Esophagus muscularis mucosa (tissue), 4 donors: ENCODE results near the gene GLS. TPM values are rescaled to one million over a fixed set of nuclear protein-coding genes. Genes with fewer than 3 reads are reported as not detected.
A peak's percentile ranks its signal among the peaks of the same experiment; 100 is the strongest.

Experiments
- DNase-seq: peaks from one replicate; pipeline ENCODE4 v3.0.0-alpha.2; 2017; ENCODE audit errors: extremely low spot score
- H3K27ac ChIP-seq, 4 donors: fragments of 200-600 bp; sonication (generic); replicated peaks in 1 of 4; 1 replicate in 3 of 4; 2 replicates in 1 of 4; pipeline ENCODE4 v1.5.1; 2016 to 2019; ENCODE audit warnings: mild to moderate bottlenecking in 1 of 4
- H3K27me3 ChIP-seq, 4 donors: fragments of 200-600 bp; sonication (generic); one replicate each; pipeline versions ENCODE4 v1.5.1 to v1.6.0; 2016 to 2019
- H3K36me3 ChIP-seq, 4 donors: fragments of 200-600 bp; sonication (generic); one replicate each; pipeline ENCODE4 v1.5.1; 2016 to 2019
- H3K4me1 ChIP-seq, 4 donors: fragments of 200-600 bp; sonication (generic); one replicate each; pipeline ENCODE4 v1.5.1; 2016 to 2019
- H3K4me3 ChIP-seq, 4 donors: fragments of 200-600 bp; sonication (generic); 1 replicate in 2 of 4; 2 replicates in 2 of 4; pipeline ENCODE4 v1.5.1; 2016 to 2019; ENCODE audit warnings: mild to moderate bottlenecking in 4 of 4, moderate library complexity in 1 of 4
- H3K9me3 ChIP-seq, 4 donors: fragments of 200-600 bp; sonication (generic); 1 replicate in 3 of 4; 2 replicates in 1 of 4; pipeline ENCODE4 v1.5.1; 2016 to 2019
- EP300 ChIP-seq: sonication (generic); formaldehyde crosslinking; IDR thresholded peaks from one replicate; pipeline ENCODE4 v1.6.1; 2017; ENCODE audit warnings: antibody characterized with exemption
- POLR2A ChIP-seq: fragments of 450-650 bp; IDR thresholded peaks from one replicate; pipeline ENCODE4 v1.6.1; 2017; ENCODE audit warnings: antibody characterized with exemption, moderate library complexity, mild to moderate bottlenecking, low read depth
- POLR2AphosphoS5 ChIP-seq, 2 donors: sonication (generic); formaldehyde crosslinking; IDR thresholded peaks; one replicate each; pipeline ENCODE4 v1.6.1; 2017; ENCODE audit warnings: antibody characterized with exemption in 2 of 2
- WGBS: methylation state at CpG from one replicate; pipeline ENCODE4 v1.1.5; 2018; 5-methylcytosine and 5-hydroxymethylcytosine counted together
- intact Hi-C: fragments of 100-400 bp; cut with DNase I; formaldehyde crosslinking; loops from one replicate; pipeline ENCODE4 v1.15.1; 2023
- total RNA-seq, 4 donors: library from RNA; depleted of rRNA; stranded (reverse); fragments of >200 nt; gene quantifications; one replicate each; pipeline versions ENCODE4 v1.1.0 to v1.2.1, GENCODE V29; 2016
- TF ChIP-seq, protein P1 (sequence below), 3 experiments: fragments of 200-600 bp in 2 of 3; fragments of 450-650 bp in 1 of 3; sonication (generic) in 2 of 3; IDR thresholded peaks; one replicate each; pipeline ENCODE4 v1.5.1; 2017 to 2019; ENCODE audit warnings: antibody characterized with exemption in 3 of 3, mild to moderate bottlenecking in 2 of 3, moderate library complexity in 1 of 3

The GLS gene
- total RNA-seq, 4 donors from 2014 or later = 93.6 to 125 (median 94.0) TPM

DNA sequence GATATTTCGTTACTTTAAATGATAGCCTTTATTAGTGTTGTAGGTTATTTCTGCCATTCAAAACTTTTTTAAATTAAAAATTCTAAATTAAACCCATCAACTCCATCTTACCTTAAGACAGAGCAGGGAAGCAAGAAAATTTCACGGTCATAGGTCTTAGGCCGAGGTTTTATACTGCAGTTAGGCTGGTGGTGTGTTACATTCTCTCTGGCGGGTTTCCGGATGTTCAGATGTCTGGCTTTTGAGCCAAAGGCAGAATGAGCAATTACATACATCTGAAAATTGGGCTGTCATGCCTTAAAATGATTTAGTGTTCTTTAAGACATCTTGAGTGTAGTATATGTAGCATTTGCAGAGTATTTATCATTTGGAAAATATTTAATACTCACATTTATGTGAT is 27.9 kb downstream of the GLS start:
- Histone ChIP-seq H3K9me3 (no peaks in the 10 kb centered on the region), H3K36me3 (peaks cover 0 to 27% (median 17%) of the 10 kb centered on the region in 4 donors), H3K4me3 (no peak overlapping the region), H3K27me3 (no peaks in the 10 kb centered on the region), H3K27ac (no peak overlapping the region), H3K4me1 (peaks cover 0 to 29% (median 29%) of the 10 kb centered on the region in 4 donors)
- intact Hi-C loops = no loop called here
- no peak for DNase-seq
- TF ChIP-seq EP300 = no peak
- no peak for TF ChIP-seq POLR2AphosphoS5 (IDR thresholded peaks at IDR 0.05)
- TF ChIP-seq, protein P1, sequence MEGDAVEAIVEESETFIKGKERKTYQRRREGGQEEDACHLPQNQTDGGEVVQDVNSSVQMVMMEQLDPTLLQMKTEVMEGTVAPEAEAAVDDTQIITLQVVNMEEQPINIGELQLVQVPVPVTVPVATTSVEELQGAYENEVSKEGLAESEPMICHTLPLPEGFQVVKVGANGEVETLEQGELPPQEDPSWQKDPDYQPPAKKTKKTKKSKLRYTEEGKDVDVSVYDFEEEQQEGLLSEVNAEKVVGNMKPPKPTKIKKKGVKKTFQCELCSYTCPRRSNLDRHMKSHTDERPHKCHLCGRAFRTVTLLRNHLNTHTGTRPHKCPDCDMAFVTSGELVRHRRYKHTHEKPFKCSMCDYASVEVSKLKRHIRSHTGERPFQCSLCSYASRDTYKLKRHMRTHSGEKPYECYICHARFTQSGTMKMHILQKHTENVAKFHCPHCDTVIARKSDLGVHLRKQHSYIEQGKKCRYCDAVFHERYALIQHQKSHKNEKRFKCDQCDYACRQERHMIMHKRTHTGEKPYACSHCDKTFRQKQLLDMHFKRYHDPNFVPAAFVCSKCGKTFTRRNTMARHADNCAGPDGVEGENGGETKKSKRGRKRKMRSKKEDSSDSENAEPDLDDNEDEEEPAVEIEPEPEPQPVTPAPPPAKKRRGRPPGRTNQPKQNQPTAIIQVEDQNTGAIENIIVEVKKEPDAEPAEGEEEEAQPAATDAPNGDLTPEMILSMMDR (IDR thresholded peaks at IDR 0.05) = no peak
- no peak for TF ChIP-seq POLR2A
- WGBS = 97% methylated on average over 5 of the region's 5 CpGs

DNA sequence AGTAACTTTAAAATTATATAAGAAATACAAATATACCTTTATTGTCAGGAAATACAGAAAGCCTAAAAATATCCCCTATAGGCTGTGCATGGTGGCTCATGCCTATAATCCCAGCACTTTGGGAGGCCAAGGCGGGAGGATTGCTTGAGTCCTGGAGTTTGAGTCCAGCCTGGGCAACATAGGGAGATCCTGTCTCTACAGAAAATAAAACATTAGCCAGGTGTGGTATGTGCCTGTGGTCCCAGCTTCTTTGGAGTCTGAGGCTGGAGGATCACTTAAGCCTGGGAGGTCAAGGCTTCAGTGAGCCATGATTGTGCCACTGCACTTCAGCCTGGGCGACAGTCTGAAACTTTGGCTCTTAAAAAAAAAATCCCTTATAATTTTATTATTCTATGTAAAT is 29.1 kb downstream of the GLS start:
- intact Hi-C loops = no loop called here
- Histone ChIP-seq H3K9me3 (no peaks in the 10 kb centered on the region), H3K4me3 (no peak overlapping the region), H3K4me1 (peaks cover 0 to 21% (median 18%) of the 10 kb centered on the region in 4 donors), H3K27ac (peak overlapping the region; percentile 15 to 46 (median 34)), H3K36me3 (peaks cover 0 to 29% (median 14%) of the 10 kb centered on the region in 4 donors), H3K27me3 (no peaks in the 10 kb centered on the region)
- DNase-seq = no peak
- TF ChIP-seq, protein P1 (IDR thresholded peaks at IDR 0.05) = no peak
- TF ChIP-seq EP300 = no peak
- TF ChIP-seq POLR2A = no peak
- TF ChIP-seq POLR2AphosphoS5 (IDR thresholded peaks at IDR 0.05) = no peak
- 100% methylated on average over 2 of the region's 2 CpGs for WGBS

DNA sequence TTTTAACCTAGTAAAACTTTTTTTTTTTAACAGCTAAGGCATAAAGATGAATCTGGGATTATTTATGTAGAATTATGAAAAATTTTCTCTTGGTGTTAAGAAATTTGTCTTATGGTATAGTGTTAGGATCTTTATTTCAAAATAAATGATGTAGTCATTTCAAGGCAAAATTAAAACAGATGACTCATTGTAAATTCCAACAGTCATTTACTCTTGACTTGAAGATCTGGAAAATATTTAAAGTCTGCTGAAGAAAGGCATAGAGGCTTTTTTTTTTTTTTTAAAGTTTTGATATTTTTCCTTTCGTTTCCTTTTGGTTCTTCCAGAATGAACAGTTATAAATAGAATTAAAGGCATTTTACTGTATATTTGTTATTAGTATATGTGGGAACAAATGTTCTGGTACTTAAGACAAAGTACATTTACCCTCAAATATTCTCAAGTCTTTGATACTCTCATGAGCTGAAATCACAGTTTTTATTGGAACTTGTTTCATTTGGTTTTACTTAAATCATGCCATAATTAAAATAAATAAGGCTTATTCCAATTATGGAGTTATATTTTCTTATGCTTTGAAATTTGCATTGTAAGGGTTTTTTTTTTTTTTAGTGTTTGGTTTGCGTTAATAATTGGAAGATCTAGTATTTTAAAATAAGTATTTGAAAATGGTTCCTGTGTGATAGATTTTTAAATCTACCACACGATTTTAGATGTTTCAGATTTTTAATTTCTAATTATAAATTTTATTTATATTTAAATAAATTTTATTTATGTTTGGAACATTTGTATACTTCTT is 29.9 kb downstream of the GLS start:
- Histone ChIP-seq H3K4me1 (peaks cover 0 to 20% (median 15%) of the 10 kb centered on the region in 4 donors), H3K9me3 (no peaks in the 10 kb centered on the region), H3K27ac (peak overlapping the region; percentile 15 to 46 (median 34)), H3K36me3 (peaks cover 0 to 34% (median 6%) of the 10 kb centered on the region in 4 donors), H3K4me3 (no peak overlapping the region), H3K27me3 (no peaks in the 10 kb centered on the region)
- 34% methylated on average over 3 of the region's 3 CpGs for WGBS
- no peak for DNase-seq
- intact Hi-C loops = no loop called here
- TF ChIP-seq POLR2A (no peak), EP300 (no peak), POLR2AphosphoS5 (IDR thresholded peaks at IDR 0.05) (no peak)
- TF ChIP-seq, protein P1 (IDR thresholded peaks at IDR 0.05) = no peak

DNA sequence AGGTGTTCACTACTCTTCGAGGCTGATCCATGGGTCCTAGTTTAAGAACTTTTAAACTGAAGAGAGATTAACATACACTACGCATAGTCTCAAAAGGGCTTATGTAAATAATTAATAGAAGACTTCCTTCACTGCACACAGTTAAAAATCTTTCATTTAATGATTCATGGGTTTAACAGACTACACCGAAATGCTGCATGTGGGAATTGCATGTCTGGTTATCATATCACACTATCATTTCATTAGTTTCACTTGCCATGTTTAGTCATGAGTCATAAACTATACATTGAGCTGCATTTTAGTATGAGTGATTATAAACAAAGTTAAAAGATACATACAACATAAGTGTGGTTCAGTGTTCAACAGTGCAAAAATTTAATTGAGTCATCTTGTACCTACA is 31.2 kb downstream of the GLS start:
- no peak for DNase-seq
- Histone ChIP-seq H3K4me3 (no peak overlapping the region), H3K27ac (no peak overlapping the region), H3K36me3 (peaks cover 0 to 35% (median 7%) of the 10 kb centered on the region in 4 donors), H3K4me1 (peaks cover 0 to 20% (median 15%) of the 10 kb centered on the region in 4 donors), H3K9me3 (no peaks in the 10 kb centered on the region), H3K27me3 (no peaks in the 10 kb centered on the region)
- WGBS = 75% methylated on average over 3 of the region's 3 CpGs
- TF ChIP-seq, protein P1 (IDR thresholded peaks at IDR 0.05) = no peak
- no peak for TF ChIP-seq POLR2A
- TF ChIP-seq POLR2AphosphoS5 (IDR thresholded peaks at IDR 0.05) = no peak
- TF ChIP-seq EP300 = no peak
- intact Hi-C loops = no loop called here
